Osteoblast (primary cell): ENCODE data around the gene ZFHX2. TPM values are rescaled to one million over a fixed set of nuclear protein-coding genes. Genes with fewer than 3 reads are reported as not detected.
"Not testable (repeated sequence)": the region's sequence is repeated elsewhere in the genome, so short reads cannot be mapped to it uniquely, and the experiment has no call there.

ENCODE experiments used
- DNase-seq: peaks from one replicate; pipeline ENCODE4 v3.0.0; 2011; ENCODE audit warnings: low spot score, mixed read lengths; ENCODE audit not compliant: insufficient read length; ENCODE audit errors: missing footprints
- H2AFZ ChIP-seq: 2 replicates; pipeline ENCODE4 v1.6.0; 2011; ENCODE audit warnings: mild to moderate bottlenecking, low read length
- H3K27ac ChIP-seq: 2 replicates; pipeline ENCODE4 v1.5.1; 2011; ENCODE audit warnings: mild to moderate bottlenecking, low read depth, low read length, moderate library complexity
- H3K27me3 ChIP-seq: 2 replicates; pipeline ENCODE4 v1.6.0; 2012; ENCODE audit warnings: mild to moderate bottlenecking, control low read depth, inconsistent platforms, low read length, moderate library complexity; ENCODE audit not compliant: insufficient read depth
- H3K36me3 ChIP-seq: 2 replicates; pipeline ENCODE4 v1.5.1; 2011; ENCODE audit warnings: mild to moderate bottlenecking, low read length, control low read depth, moderate library complexity; ENCODE audit not compliant: insufficient read depth
- H3K4me1 ChIP-seq: 2 replicates; pipeline ENCODE4 v1.5.1; 2011; ENCODE audit warnings: mild to moderate bottlenecking, low read length, control low read depth, moderate library complexity; ENCODE audit not compliant: insufficient read depth
- H3K4me2 ChIP-seq: 2 replicates; pipeline ENCODE4 v1.6.0; 2011; ENCODE audit warnings: mild to moderate bottlenecking, low read length; ENCODE audit not compliant: insufficient read depth
- H3K4me3 ChIP-seq: fragments of 200-600 bp; sonication (generic); 3 replicates; pipeline ENCODE4 v1.5.1; 2012; ENCODE audit warnings: mild to moderate bottlenecking, low read length, inconsistent platforms; ENCODE audit not compliant: insufficient read depth
- H3K79me2 ChIP-seq: 2 replicates; pipeline ENCODE4 v1.6.0; 2012; ENCODE audit warnings: mild to moderate bottlenecking, low read length, control low read depth, inconsistent platforms; ENCODE audit not compliant: insufficient read depth
- H3K9me3 ChIP-seq: 2 replicates; pipeline ENCODE4 v1.5.1; 2011; ENCODE audit warnings: low read depth, low read length, control low read depth
- H4K20me1 ChIP-seq: 2 replicates; pipeline ENCODE4 v1.6.0; 2012; ENCODE audit warnings: mild to moderate bottlenecking, low read length, control low read depth; ENCODE audit not compliant: insufficient read depth
- total RNA-seq: library from RNA; depleted of rRNA; stranded (reverse); fragments of >200 nt; gene quantifications from 2 replicates; pipeline ENCODE4 v1.2.3, GENCODE V29; 2012
- TF ChIP-seq, protein P1 (sequence below): IDR thresholded peaks from 2 replicates; pipeline ENCODE4 v1.5.1; 2011; ENCODE audit warnings: mild to moderate bottlenecking, low read depth, low read length, moderate library complexity; ENCODE audit errors: extremely low read depth

ZFHX2 gene
- total RNA-seq, result 0.59 and 0.72 TPM in 2 replicates

DNA sequence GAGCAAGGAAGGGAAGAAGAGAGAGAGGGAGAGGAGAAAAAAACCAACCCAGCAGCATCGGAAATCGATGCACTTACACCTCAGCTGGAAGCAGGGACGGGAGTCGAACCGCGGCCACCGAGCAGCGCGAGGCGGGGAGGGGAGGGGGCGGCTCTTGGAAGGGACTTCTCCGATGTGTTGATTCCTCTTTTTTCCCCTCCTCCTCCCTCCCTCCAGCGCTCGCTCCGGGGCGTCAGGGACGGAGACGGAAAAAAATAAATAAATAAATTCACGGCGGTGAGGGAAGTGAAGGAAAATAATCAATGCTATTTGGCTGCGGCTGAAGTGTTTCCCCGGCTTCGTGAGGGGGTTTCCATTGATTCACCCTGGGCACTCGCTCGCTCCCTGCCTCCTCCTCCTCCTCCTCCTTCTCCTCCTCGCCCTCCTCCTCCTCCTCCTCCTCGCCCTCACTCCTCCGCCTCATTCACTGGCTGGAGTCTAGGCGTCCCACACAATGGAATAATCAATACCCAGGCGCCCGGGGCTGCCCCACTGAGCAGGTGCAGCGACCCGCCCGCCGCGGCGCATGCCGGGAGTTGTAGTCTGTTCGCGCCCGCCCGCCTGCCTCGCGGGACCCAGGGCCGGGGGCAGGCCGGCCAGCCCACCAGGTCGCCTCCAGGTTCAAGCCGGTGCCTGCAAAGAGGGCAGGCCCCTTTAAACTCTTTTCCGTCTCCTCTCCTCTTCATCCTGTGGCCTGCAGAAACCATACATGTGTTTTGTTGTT, at the start of gene ZFHX2:
Gene ZFHX2, minus strand, starts transcription at position 500 of the 763 bp plus-strand sequence. CDS start 16,440 bp downstream, outside the sequence.
- H3K4me2 ChIP-seq, result peak within 1 kb of the TSS; percentile 90
- H3K4me3 ChIP-seq, result peak within 1 kb of the TSS; percentile 83
- no peaks in the 10 kb centered on the region for H3K27me3 ChIP-seq
- H3K36me3 ChIP-seq, result no peaks in the 10 kb centered on the region
- peak within 1 kb of the TSS; percentile 94 for H2AFZ ChIP-seq
- H3K4me1 ChIP-seq, result peaks cover 35% of the 10 kb centered on the region
- peak; percentile 92 for DNase-seq
- peaks cover 4% of the 10 kb centered on the region for H3K79me2 ChIP-seq
- TF ChIP-seq, protein P1, sequence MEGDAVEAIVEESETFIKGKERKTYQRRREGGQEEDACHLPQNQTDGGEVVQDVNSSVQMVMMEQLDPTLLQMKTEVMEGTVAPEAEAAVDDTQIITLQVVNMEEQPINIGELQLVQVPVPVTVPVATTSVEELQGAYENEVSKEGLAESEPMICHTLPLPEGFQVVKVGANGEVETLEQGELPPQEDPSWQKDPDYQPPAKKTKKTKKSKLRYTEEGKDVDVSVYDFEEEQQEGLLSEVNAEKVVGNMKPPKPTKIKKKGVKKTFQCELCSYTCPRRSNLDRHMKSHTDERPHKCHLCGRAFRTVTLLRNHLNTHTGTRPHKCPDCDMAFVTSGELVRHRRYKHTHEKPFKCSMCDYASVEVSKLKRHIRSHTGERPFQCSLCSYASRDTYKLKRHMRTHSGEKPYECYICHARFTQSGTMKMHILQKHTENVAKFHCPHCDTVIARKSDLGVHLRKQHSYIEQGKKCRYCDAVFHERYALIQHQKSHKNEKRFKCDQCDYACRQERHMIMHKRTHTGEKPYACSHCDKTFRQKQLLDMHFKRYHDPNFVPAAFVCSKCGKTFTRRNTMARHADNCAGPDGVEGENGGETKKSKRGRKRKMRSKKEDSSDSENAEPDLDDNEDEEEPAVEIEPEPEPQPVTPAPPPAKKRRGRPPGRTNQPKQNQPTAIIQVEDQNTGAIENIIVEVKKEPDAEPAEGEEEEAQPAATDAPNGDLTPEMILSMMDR, result no peak
- H4K20me1 ChIP-seq, result no peaks in the 10 kb centered on the region
- peak within 1 kb of the TSS; percentile 48 for H3K27ac ChIP-seq
- no peaks in the 10 kb centered on the region for H3K9me3 ChIP-seq

DNA sequence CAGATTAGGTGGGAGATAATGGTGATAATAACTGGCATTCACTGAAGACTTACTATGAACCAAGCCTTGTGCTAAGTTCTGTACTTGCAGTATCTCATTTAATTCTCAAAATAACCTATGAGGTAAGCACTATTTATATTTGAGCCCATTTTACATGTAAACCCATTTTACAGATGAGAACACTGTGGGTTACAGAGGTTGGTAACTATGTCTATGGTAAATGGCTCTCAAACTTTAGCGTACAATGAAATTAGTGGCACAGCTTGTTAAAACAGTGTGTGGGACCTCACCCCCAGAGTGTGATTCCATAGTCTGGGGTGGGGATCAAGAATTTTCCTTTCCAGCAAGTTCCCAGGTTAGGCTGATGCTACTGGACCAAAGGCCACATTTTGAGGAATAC, 49.2 kb upstream of the ZFHX2 start:
- Histone ChIP-seq H3K4me1 (peaks cover 3% of the 10 kb centered on the region), H3K4me3 (no peak overlapping the region), H3K36me3 (no peaks in the 10 kb centered on the region), H3K27ac (no peak overlapping the region), H2AFZ (no peak overlapping the region), H3K4me2 (no peak overlapping the region), H3K9me3 (no peaks in the 10 kb centered on the region), H4K20me1 (no peaks in the 10 kb centered on the region), H3K27me3 (no peaks in the 10 kb centered on the region), H3K79me2 (no peaks in the 10 kb centered on the region)
- DNase-seq, result no peak
- TF ChIP-seq, protein P1, result no peak

DNA sequence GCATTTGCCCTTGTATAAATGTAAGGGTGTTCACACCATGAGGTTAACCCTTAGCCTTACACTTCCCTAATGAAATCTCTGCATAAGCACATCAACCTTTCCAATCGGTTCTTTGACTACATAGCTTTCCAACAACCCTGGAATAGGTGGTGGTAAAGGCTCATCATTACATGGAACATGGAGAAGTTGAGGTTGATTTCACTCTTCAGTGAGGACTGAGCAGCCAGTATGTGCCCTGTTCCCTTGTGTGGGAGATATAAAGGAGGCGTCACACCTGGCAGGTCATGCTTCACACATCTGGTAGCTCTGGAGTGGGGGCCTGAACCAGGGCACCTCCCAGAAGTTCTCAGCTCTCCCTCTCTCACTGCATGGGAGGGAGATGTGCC, 48.8 kb upstream of the ZFHX2 start:
- no peak for DNase-seq
- Histone ChIP-seq H2AFZ (no peak overlapping the region), H4K20me1 (no peaks in the 10 kb centered on the region), H3K4me3 (no peak overlapping the region), H3K36me3 (no peaks in the 10 kb centered on the region), H3K4me1 (no peaks in the 10 kb centered on the region), H3K9me3 (no peaks in the 10 kb centered on the region), H3K27me3 (no peaks in the 10 kb centered on the region), H3K4me2 (no peak overlapping the region), H3K79me2 (no peaks in the 10 kb centered on the region), H3K27ac (no peak overlapping the region)
- TF ChIP-seq, protein P1, result no peak

DNA sequence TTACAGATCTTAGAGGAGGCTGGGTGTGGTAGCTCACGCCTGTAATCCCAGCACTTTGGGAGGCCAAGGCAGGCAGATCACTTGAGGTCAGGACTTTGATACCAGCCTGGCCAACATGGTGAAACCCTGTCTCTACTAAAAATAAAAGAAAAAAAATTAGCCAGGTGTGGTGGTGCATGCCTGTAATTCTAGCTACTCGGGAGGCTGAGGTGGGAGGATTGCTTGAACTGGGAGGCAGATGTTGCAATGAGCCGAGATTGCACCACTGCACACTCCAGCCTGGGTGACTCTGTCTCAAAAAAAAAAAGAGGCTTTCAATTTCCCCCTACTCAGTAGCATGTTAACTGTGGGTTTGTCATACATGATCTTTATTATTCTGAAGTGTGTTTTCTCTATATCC, 42.6 kb upstream of the ZFHX2 start:
- H3K79me2 ChIP-seq, H3K27ac ChIP-seq, H3K27me3 ChIP-seq, H3K4me3 ChIP-seq, DNase-seq, H4K20me1 ChIP-seq, H3K36me3 ChIP-seq, H2AFZ ChIP-seq, H3K9me3 ChIP-seq, H3K4me2 ChIP-seq, H3K4me1 ChIP-seq: not testable (repeated sequence)
